WTC11 (cell line): Measurements from ENCODE around the gene PPM1M.

Experiments
- ARID4B ChIP-seq: sonication (generic); formaldehyde crosslinking; IDR thresholded peaks from 2 replicates; pipeline ENCODE4 v1.8.0; 2023; ENCODE audit warnings: missing genetic modification reagents, mild to moderate bottlenecking, borderline replicate concordance
- ATF2 ChIP-seq: sonication (generic); formaldehyde crosslinking; IDR thresholded peaks from 2 replicates; pipeline ENCODE4 v1.8.1; 2022; ENCODE audit warnings: low read depth, missing genetic modification reagents, borderline replicate concordance
- CREB1 ChIP-seq: sonication (generic); formaldehyde crosslinking; IDR thresholded peaks from 2 replicates; pipeline ENCODE4 v1.8.0; 2023; ENCODE audit warnings: mild to moderate bottlenecking, missing genetic modification reagents
- CTCF ChIP-seq: fragments of 200-600 bp; IDR thresholded peaks from 2 replicates; pipeline ENCODE4 v1.8.0; 2022; ENCODE audit warnings: antibody characterized with exemption
- ESRRA ChIP-seq: sonication (generic); formaldehyde crosslinking; IDR thresholded peaks from 2 replicates; pipeline ENCODE4 v1.8.1; 2022; ENCODE audit warnings: mild to moderate bottlenecking, missing genetic modification reagents, borderline replicate concordance
- FOXP1 ChIP-seq: sonication (generic); formaldehyde crosslinking; IDR thresholded peaks from 2 replicates; pipeline ENCODE4 v1.8.0; 2022; ENCODE audit warnings: missing genetic modification reagents, mild to moderate bottlenecking, moderate library complexity, borderline replicate concordance
- FOXP4 ChIP-seq: sonication (generic); formaldehyde crosslinking; IDR thresholded peaks from 2 replicates; pipeline ENCODE4 v1.8.0; 2022; ENCODE audit warnings: mild to moderate bottlenecking, missing genetic modification reagents
- GABPB1 ChIP-seq: sonication (generic); formaldehyde crosslinking; IDR thresholded peaks from 2 replicates; pipeline ENCODE4 v1.8.1; 2023; ENCODE audit warnings: mild to moderate bottlenecking, missing genetic modification reagents
- HMGXB4 ChIP-seq: sonication (generic); formaldehyde crosslinking; IDR thresholded peaks from 2 replicates; pipeline ENCODE4 v1.8.1; 2023; ENCODE audit warnings: mild to moderate bottlenecking, moderate library complexity, missing genetic modification reagents
- MAX ChIP-seq: sonication (generic); formaldehyde crosslinking; IDR thresholded peaks from 2 replicates; pipeline ENCODE4 v1.8.0; 2022; ENCODE audit warnings: mild to moderate bottlenecking, missing genetic modification reagents
- NFE2L1 ChIP-seq: sonication (generic); formaldehyde crosslinking; IDR thresholded peaks from 2 replicates; pipeline ENCODE4 v1.8.1; 2023; ENCODE audit warnings: missing genetic modification reagents
- SP1 ChIP-seq: sonication (generic); formaldehyde crosslinking; conservative IDR thresholded peaks from 2 replicates; pipeline ENCODE4 v1.8.1; 2022; ENCODE audit warnings: missing genetic modification reagents
- STAT6 ChIP-seq: sonication (generic); formaldehyde crosslinking; conservative IDR thresholded peaks from 2 replicates; pipeline ENCODE4 v1.8.1; 2023; ENCODE audit warnings: mild to moderate bottlenecking, low read depth, missing genetic modification reagents, moderate library complexity

GRCh38 chr3:52208556-52208955 is 37.0 kb upstream of the PPM1M start:
- TF ChIP-seq CTCF (no peak), FOXP1 (CRISPR knock-in tag) (no peak), HMGXB4 (no peak), MAX (no peak), NFE2L1 (CRISPR knock-in tag) (no peak), FOXP4 (CRISPR knock-in tag) (no peak), ARID4B (CRISPR knock-in tag) (no peak), CREB1 (CRISPR knock-in tag) (no peak), STAT6 (CRISPR knock-in tag) (no peak), ATF2 (no peak), SP1 (CRISPR knock-in tag) (no peak), ESRRA (CRISPR knock-in tag) (no peak), GABPB1 (CRISPR knock-in tag) (no peak)
